Activated naive CD4-positive, alpha-beta T cell treated with anti-CD3 and anti-CD28 coated beads for 36 hours (primary cell): Measurements from ENCODE around the gene TRAF7. TPM values are rescaled to one million over a fixed set of nuclear protein-coding genes. Genes with fewer than 3 reads are reported as not detected.

Experiments used
- CTCF ChIA-PET: fragments of 350-600 bp; sonication (Branson Sonifier 250); formaldehyde crosslinking; loops from one replicate; lab custom pipeline; 2021; ENCODE audit warnings: antibody characterized with exemption; lab: Charles Lee
- DNase-seq: peaks from one replicate; pipeline ENCODE4 v3.0.0-alpha.2; 2020
- H3K27ac Mint-ChIP-seq: one replicate; pipeline ENCODE4 v1.8.0; 2021; ENCODE audit warnings: mild to moderate bottlenecking, mixed read lengths
- H3K27me3 Mint-ChIP-seq: one replicate; pipeline ENCODE4 v1.8.0; 2021; ENCODE audit warnings: low read depth, mixed read lengths
- H3K36me3 Mint-ChIP-seq: one replicate; pipeline ENCODE4 v1.8.0; 2021; ENCODE audit warnings: low read depth, mixed read lengths
- H3K4me1 Mint-ChIP-seq: one replicate; pipeline ENCODE4 v1.8.0; 2021; ENCODE audit warnings: low read depth, mixed read lengths
- H3K4me3 Mint-ChIP-seq: one replicate; pipeline ENCODE4 v1.8.0; 2021; ENCODE audit warnings: mild to moderate bottlenecking, moderate library complexity, mixed read lengths
- H3K9me3 Mint-ChIP-seq: one replicate; pipeline ENCODE4 v1.8.0; 2021; ENCODE audit warnings: mixed read lengths
- intact Hi-C: fragments of 100-400 bp; cut with micrococcal nuclease; formaldehyde crosslinking; loops from one replicate; pipeline ENCODE4 v1.15.1; 2023
- total RNA-seq, 2 experiments: library from RNA; stranded (reverse); gene quantifications; one replicate each; pipeline ENCODE4 v1.2.3, GENCODE V29; 2021

Gene TRAF7
- total RNA-seq, 2 experiments from 2014 or later = 102 to 104 TPM

DNA sequence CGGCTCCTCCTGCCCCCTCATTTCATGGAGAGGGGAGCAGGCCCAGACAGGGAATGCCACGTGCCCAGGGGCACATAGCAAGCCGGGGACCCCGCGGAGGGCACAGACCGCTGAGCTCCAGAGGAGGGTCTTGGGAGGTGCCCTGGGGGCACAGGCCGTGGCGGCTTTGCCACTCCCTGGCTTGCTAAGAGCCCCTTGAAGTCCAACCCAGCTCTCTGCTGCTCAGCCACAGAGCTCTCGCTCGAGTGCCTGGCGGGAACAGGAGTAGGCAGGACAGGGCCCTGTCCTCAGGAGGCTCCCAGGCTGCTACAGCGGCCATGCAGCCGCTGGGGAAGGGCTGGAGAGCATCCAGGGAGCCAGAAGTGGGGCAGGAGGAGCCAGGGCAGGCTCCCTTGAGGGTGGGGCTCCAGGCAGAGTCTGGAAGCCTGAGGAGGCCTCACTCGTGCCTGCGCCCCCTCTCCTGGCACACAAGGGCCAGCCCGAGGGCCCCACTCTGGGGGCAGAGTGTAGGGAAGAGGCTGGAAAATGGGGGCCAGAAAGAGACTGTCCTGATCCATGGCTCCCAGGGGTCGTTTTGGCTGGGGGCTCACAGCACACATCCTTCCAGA is 11.6 kb upstream of the TRAF7 start:
- Mint-ChIP-seq H3K4me3 (no peak overlapping the region), H3K4me1 (peaks cover 2% of the 10 kb centered on the region), H3K27me3 (no peaks in the 10 kb centered on the region), H3K36me3 (no peaks in the 10 kb centered on the region), H3K9me3 (no peaks in the 10 kb centered on the region), H3K27ac (no peak overlapping the region)
- intact Hi-C loops = no loop called here
- DNase-seq = no peak
- CTCF ChIA-PET = interaction anchor here (1.1 to 1.4 kb wide), 3 partner anchors 23 to 122 kb away, joined by 3 to 5 read pairs (median 3); no protein-coding TSS in a partner anchor

- H3K27ac Mint-ChIP-seq = no peak overlapping the region
- H3K4me3 Mint-ChIP-seq = no peak overlapping the region
- DNase-seq = no peak
- peaks cover 7% of the 10 kb centered on the region for H3K4me1 Mint-ChIP-seq
- no peaks in the 10 kb centered on the region for H3K27me3 Mint-ChIP-seq
- CTCF ChIA-PET = interaction anchor here (0.7 to 0.8 kb wide), 2 partner anchors 123 to 124 kb away, joined by 3 to 4 read pairs; no protein-coding TSS in a partner anchor
- H3K36me3 Mint-ChIP-seq = no peaks in the 10 kb centered on the region
- H3K9me3 Mint-ChIP-seq = no peaks in the 10 kb centered on the region
- intact Hi-C loops = no loop called here
Observed at GRCh38 chr16:2145843-2146242, 9.7 kb upstream of the TRAF7 start.

DNA sequence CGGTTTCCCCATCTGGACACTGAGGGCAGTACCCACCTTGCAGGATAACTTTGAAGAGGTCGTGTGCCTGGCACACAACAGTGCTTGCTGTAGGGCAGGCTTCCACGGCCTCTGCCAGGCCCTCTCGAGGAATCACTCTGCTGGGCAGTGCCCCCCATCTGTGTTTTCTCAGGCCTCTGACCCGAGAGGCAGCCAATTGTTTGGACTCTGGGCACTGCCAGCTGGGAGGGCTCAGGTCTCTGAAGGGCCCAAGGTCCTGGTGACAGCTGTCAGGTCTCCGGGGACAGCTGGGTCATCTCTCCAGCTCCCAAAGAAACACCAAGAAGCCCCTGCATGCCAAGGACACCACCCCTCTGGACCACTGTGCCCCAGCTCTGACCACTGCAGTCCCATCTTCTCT is 8.2 kb upstream of the TRAF7 start:
- peaks cover 17% of the 10 kb centered on the region for H3K4me1 Mint-ChIP-seq
- no peaks in the 10 kb centered on the region for H3K9me3 Mint-ChIP-seq
- no peak overlapping the region for H3K27ac Mint-ChIP-seq
- CTCF ChIA-PET = interaction anchor here (0.9 kb wide), 2 partner anchors 100 to 131 kb away, joined by 3 read pairs; partner anchors contain the start of genes NTHL1 and TSC2
- H3K4me3 Mint-ChIP-seq = no peak overlapping the region
- no peak for DNase-seq
- no peaks in the 10 kb centered on the region for H3K27me3 Mint-ChIP-seq
- intact Hi-C loops = no loop called here
- peaks cover 12% of the 10 kb centered on the region for H3K36me3 Mint-ChIP-seq

- DNase-seq = no peak
- H3K4me1 Mint-ChIP-seq = peaks cover 19% of the 10 kb centered on the region
- H3K4me3 Mint-ChIP-seq = peak within 1 kb of the TSS; percentile 21
- no peaks in the 10 kb centered on the region for H3K27me3 Mint-ChIP-seq
- peaks cover 19% of the 10 kb centered on the region for H3K36me3 Mint-ChIP-seq
- no peak within 1 kb of the TSS for H3K27ac Mint-ChIP-seq
- CTCF ChIA-PET = interaction anchor here (0.7 to 0.9 kb wide), 2 partner anchors 132 to 141 kb away, joined by 3 read pairs; no protein-coding TSS in a partner anchor
- H3K9me3 Mint-ChIP-seq = no peaks in the 10 kb centered on the region
- intact Hi-C loops = no loop called here
Observed at GRCh38 chr16:2147981-2148671, 7.5 kb upstream of the TRAF7 start, which contains the start of gene RAB26. TSS of gene RAB26 (plus strand) at chr16:2148625. CDS start at chr16:2148784, 159 bp downstream.

DNA sequence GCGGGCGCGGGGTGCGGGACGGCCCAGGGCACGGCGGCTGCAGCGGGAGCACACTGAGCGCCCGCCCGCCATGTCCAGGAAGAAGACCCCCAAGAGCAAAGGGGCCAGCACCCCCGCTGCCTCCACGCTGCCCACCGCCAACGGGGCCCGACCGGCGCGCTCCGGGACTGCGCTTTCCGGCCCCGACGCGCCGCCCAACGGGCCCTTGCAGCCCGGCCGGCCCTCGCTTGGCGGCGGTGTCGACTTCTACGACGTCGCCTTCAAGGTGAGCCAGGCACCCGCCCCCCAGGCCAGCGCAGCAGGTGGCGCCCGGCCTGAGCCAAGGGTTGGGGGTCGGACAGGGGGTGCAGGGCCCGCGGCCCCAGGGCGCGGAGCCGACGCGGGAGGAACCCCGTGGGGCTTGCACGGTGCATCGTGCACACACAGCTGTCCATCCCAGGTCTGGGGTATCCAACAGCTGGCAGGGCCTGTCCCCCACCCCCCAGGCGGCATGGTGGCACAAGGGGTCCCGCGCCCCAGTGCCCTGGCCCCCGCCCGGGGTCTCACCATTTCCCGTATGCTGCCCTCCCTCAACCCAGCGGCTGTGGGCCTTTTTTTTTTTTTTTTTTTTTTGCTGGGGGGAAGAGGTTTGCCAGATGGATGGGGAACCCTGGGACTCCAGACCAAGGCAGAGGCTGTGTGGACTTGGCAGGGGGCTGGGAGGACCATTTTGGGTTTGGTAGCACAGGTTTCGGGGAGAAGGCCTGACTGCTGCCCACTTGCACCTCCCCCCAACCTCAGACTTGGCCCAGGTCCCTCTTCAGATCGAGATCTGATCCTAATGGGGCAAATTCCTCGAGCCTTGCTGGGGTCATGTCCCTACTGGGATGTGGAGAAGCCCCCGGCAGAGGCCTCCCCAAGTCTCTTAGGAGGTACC is 6.6 kb upstream of the TRAF7 start:
- no peaks in the 10 kb centered on the region for H3K27me3 Mint-ChIP-seq
- H3K36me3 Mint-ChIP-seq = peaks cover 27% of the 10 kb centered on the region
- intact Hi-C loops = no loop called here
- peaks cover 23% of the 10 kb centered on the region for H3K4me1 Mint-ChIP-seq
- peak overlapping the region; percentile 21 for H3K4me3 Mint-ChIP-seq
- peak; percentile 36 for DNase-seq
- H3K9me3 Mint-ChIP-seq = no peaks in the 10 kb centered on the region
- H3K27ac Mint-ChIP-seq = no peak overlapping the region
- CTCF ChIA-PET = interaction anchor here (0.6 kb wide), 1 partner anchor 9 kb away, joined by 4 read pairs; no protein-coding TSS in a partner anchor

- H3K9me3 Mint-ChIP-seq = no peaks in the 10 kb centered on the region
- no peaks in the 10 kb centered on the region for H3K27me3 Mint-ChIP-seq
- H3K4me1 Mint-ChIP-seq = peaks cover 23% of the 10 kb centered on the region
- intact Hi-C loops = loop anchor here (10.0 kb wide), 2 partner anchors 295 to 755 kb away; no protein-coding TSS in a partner anchor
- H3K4me3 Mint-ChIP-seq = peak overlapping the region; percentile 9
- H3K36me3 Mint-ChIP-seq = peaks cover 36% of the 10 kb centered on the region
- H3K27ac Mint-ChIP-seq = no peak overlapping the region
- CTCF ChIA-PET = interaction anchor here (0.6 to 3.2 kb wide), 2 partner anchors 9 kb away, joined by 4 to 20 read pairs; no protein-coding TSS in a partner anchor
- DNase-seq = no peak
Observed at GRCh38 chr16:2149630-2150417, 5.8 kb upstream of the TRAF7 start.

- Mint-ChIP-seq H3K27ac (no peak overlapping the region), H3K27me3 (no peaks in the 10 kb centered on the region), H3K9me3 (no peaks in the 10 kb centered on the region), H3K4me3 (peak overlapping the region; percentile 58), H3K4me1 (peaks cover 23% of the 10 kb centered on the region), H3K36me3 (peaks cover 42% of the 10 kb centered on the region)
- CTCF ChIA-PET = interaction anchor here (3.2 kb wide), 1 partner anchor 10 kb away, joined by 20 read pairs; no protein-coding TSS in a partner anchor
- no peak for DNase-seq
- intact Hi-C loops = loop anchor here (10.0 kb wide), 2 partner anchors 296 to 754 kb away; no protein-coding TSS in a partner anchor
Observed at GRCh38 chr16:2150418-2151187, 5.0 kb upstream of the TRAF7 start.

GRCh38 chr16:2151188-2152091 is 4.1 kb upstream of the TRAF7 start:
- no peaks in the 10 kb centered on the region for H3K9me3 Mint-ChIP-seq
- intact Hi-C loops = loop anchor here (10.0 kb wide), 2 partner anchors 297 to 753 kb away; no protein-coding TSS in a partner anchor
- peak overlapping the region; percentile 90 for H3K4me3 Mint-ChIP-seq
- no peaks in the 10 kb centered on the region for H3K27me3 Mint-ChIP-seq
- H3K36me3 Mint-ChIP-seq = peaks cover 42% of the 10 kb centered on the region
- CTCF ChIA-PET = interaction anchor here (0.9 to 3.2 kb wide), 2 partner anchors 11 to 147 kb away, joined by 3 to 20 read pairs; no protein-coding TSS in a partner anchor
- DNase-seq = no peak
- peaks cover 26% of the 10 kb centered on the region for H3K4me1 Mint-ChIP-seq
- H3K27ac Mint-ChIP-seq = no peak overlapping the region

DNA sequence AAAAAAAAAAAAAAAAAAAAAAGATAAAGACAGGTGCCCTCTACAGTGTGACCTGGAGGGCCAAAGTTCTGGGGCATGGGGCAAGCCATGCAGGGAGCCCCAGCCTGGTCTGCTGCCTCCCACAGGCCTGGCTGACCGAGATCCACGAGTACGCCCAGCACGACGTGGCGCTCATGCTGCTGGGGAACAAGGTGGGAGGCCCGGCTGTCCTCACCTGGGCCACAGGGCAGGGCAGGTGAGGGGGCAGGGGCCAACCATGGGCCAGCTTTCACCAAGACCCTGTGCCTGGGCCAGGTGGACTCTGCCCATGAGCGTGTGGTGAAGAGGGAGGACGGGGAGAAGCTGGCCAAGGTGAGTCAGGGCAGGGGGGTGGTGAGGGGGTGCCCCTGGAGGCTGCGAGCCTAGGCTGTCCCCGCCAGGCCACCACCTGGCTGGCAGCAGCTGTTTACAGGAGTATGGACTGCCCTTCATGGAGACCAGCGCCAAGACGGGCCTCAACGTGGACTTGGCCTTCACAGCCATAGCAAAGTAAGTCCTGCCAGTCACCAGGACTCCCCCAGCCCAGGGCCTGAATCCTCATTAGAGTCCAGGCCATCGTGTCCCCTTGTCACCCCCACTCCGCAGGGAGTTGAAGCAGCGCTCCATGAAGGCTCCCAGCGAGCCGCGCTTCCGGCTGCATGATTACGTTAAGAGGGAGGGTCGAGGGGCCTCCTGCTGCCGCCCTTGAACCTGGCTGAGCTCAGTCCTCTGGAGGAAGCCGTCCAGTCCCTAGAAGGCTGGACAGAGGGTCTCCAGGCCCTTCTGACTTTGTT is 2.7 kb upstream of the TRAF7 start:
- peaks cover 42% of the 10 kb centered on the region for H3K36me3 Mint-ChIP-seq
- H3K4me1 Mint-ChIP-seq = peaks cover 40% of the 10 kb centered on the region

More for the DNA sequence above, 2.7 kb upstream of the TRAF7 start:
- CTCF ChIA-PET = interaction anchor here (0.6 to 3.2 kb wide), 3 partner anchors 12 to 157 kb away, joined by 3 to 20 read pairs (median 4); no protein-coding TSS in a partner anchor
- no peak for DNase-seq
- intact Hi-C loops = loop anchor here (10.0 kb wide), 2 partner anchors 298 to 752 kb away; no protein-coding TSS in a partner anchor
- Mint-ChIP-seq H3K4me3 (peak overlapping the region; percentile 90), H3K27me3 (no peaks in the 10 kb centered on the region), H3K27ac (peak overlapping the region; percentile 68), H3K9me3 (no peaks in the 10 kb centered on the region)
